GM19468 (cell line): ENCODE results near the gene LTBP1.
"Not testable (repeated sequence)": the region's sequence is repeated elsewhere in the genome, so short reads cannot be mapped to it uniquely, and the experiment has no call there.

Experiments used
- ATAC-seq: cut with Tn5 transposase; IDR thresholded peaks from one replicate; pipeline ENCODE4 v1.9.1; 2021; ENCODE audit warnings: mild to moderate bottlenecking, moderate library complexity, moderate number of reproducible peaks; ENCODE audit not compliant: unreplicated experiment; ENCODE audit errors: extremely low read depth

Gene LTBP1

DNA sequence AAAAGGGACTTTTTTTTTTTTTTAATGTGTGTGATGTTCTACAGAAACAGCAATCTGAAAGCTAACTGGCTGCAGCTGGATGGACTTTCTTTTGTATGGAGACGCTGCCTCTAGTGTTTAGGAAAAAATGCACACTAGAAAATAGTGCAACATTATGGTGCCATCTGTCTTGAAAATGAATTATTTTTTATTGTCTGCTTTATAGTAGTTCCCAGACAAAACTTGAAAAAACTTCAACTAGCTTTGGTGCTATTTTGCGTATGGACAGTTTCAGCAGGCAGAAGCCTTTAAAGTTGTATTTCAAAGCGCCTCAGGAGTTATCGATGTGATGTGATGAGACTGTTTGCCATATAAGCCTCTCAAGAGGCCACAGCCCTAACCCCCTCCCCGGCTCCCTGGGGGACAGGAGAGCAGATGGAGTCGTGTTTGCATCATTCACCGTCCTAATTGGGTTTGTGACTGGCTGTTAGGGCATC is 86.9 kb downstream of the LTBP1 start:
- no peak for ATAC-seq

GRCh38 chr2:33034784-33035183 is 88.0 kb downstream of the LTBP1 start:
- no peak for ATAC-seq

DNA sequence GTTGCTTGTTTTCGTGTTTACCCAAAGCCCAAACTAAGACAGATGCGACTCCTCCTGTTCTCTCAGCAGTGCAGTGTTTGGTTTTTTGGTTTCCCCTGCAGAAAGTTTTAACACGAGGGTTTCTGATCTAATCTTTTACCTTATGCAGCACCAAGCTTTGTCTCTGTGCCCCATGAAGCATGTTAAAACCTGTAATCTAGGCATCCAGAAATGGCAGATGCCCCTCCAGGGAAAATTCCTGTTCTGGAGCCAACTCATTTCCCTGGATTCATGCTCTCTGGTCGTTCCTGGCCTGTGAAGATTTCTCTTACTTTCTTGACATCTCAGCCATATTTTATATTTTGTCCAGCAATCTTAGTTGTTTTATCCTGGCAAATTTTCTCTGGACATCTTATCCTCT is 91.5 kb downstream of the LTBP1 start:
- ATAC-seq, result no peak

GRCh38 chr2:33038799-33039198 is 92.0 kb downstream of the LTBP1 start:
- ATAC-seq, result no peak

DNA sequence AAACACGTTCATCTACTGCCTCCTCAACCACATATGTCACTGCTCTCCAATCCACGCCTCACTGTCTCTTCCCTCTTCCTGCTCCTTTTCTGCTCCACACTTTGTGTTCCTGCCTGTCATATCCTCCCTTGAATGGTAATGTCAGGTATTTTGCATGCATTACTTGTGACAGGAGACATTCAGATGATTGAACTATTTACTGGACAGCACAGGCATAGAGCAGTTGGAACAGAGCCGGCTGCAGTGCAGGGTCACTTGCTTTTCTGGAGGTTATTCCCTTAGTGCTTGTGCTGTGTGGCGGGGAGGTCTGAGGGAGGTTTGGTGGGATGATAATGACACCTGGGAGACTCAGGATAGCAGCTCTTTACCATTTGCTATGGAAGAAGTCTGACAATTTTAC is 93.8 kb downstream of the LTBP1 start:
- ATAC-seq, result no peak

GRCh38 chr2:33042265-33042664 is 95.5 kb downstream of the LTBP1 start:
- ATAC-seq, result no peak

DNA sequence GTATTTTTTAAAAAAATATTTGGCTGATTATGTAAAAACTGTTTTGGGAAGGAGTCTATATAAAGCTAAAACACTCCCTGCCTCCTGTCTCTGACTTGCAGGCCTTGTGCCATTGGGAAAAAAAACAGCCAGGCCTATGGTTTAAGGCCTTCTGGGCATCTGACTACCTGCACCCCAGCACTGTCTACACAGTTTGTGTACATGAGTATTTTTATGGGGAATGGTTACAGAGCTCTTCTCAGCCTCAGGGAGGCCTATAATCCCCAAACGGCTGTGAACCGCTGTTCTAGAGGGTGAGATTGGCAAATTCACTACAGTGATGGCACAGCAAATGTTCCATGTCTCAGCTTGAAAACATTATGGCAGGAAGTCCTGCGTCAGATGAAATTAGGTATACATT is 96.1 kb downstream of the LTBP1 start:
- no peak for ATAC-seq

DNA sequence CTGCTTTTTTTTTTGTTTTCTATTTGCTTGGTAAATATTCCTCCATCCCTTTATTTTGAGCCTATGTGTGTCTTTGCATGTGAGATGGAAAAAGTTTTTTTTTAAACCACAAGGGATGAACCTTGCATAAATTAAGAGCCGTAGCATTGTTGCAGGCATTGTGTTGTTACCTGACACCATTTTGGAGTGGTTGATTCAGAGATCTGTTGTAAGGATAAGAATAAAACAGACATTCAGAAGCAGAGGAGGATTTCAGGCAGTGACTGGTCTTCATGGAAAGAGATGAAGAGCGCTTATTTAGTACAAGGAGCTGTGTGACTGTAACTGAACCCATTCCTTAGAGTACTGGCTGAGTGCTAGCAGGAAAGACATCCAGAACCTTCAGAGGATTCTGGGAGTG is 101.2 kb downstream of the LTBP1 start:
- no peak for ATAC-seq

DNA sequence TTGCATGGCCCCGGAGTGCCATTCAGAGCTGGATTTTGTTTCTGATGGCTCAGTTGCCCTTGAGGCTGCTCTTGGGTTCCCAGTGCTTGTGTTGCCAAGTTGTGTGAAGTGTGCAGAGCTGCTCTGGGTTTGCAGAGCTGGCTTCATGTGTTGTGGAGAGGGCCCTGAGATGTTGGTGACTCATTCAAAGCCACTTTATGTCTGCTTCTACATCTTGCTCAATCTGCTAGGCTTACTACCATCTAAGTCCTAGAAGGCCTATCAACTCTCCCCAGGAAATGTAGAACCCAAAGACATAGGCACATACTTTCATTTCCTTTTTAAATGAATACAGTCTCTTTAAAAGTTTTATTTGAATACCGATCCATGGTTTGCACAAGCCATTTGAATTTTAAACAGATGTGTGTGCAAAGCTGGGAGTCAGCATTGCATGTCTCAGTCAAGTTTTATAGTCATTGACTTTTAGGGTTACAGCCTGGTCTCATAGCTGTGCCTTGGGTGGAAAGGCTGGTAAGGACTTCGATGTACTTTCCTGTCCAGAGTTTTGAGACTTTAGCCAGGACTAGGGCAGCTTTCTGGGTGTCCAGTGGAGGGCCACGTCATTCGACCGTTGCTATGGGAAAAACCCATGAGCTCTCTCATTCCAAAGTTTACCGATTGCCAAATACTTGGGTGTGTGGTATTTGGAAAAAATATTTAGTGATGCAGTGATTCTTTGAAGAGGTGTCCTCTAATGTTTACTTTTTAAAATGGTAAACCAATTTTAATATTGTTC is 105.0 kb downstream of the LTBP1 start:
- ATAC-seq, result no peak

- ATAC-seq, result no peak
These were observed 105.6 kb downstream of the LTBP1 start for GRCh38 chr2:33052361-33052735.

GRCh38 chr2:33052795-33053194 is 106.0 kb downstream of the LTBP1 start:
- not testable (repeated sequence) for ATAC-seq

DNA sequence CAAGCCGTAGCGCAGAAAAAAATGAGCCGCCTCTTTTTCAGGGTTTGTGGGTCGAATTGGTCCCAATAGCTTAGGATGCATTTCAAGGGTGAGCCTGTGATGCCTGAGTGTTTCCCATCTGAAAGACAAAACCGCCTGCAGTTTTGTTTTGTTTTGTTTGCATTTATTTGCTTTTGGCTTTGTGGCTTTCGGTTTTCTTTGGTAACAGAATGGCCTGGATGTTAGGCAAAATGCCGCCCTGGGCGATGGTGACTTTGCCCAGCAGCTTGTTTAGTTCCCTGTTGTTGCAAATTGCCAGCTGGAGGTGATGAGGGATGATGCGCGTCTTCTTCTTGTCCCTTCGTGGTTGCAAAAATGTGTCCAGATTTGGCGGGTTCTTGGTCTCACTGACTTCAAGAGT is 109.4 kb downstream of the LTBP1 start:
- no peak for ATAC-seq

- not testable (repeated sequence) for ATAC-seq
These were observed 110.7 kb downstream of the LTBP1 start for GRCh38 chr2:33057307-33058028.

DNA sequence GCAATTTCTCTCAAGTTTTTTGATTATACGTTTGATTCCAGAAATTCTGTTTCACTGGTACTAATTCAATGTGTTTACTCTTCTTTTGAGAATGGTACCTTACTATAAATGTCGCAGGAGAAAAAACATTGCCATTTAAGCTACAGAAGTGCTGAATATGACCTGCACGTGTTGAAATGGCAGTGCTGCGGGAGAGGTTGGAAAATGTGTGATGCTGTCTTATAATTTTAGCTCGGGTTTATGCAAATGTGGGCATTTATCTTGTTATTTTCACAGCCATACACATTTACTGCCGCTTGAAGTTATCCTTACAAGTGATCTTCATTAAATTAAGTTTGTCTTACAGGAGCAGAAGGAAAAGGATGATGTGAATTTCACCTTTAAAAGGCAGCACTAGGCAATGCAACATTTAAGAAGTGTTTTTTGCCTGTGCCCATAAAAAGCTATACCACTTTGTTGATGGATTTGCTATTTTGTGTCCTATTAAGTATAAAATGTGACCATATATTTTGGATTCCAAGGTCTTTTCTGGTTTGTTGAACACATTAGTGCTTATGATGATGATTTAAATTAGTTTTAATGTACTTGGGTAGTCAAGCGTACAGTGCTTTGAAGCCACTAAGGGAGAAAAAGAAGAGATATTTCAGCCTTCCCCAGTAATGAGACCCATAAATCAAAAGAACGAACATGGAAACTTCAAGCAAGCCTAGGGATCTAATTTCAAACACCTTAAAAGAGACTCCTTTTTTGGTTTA is 112.1 kb downstream of the LTBP1 start:
- ATAC-seq, result no peak

- no peak for ATAC-seq
These were observed 112.9 kb downstream of the LTBP1 start for GRCh38 chr2:33059471-33060156.

DNA sequence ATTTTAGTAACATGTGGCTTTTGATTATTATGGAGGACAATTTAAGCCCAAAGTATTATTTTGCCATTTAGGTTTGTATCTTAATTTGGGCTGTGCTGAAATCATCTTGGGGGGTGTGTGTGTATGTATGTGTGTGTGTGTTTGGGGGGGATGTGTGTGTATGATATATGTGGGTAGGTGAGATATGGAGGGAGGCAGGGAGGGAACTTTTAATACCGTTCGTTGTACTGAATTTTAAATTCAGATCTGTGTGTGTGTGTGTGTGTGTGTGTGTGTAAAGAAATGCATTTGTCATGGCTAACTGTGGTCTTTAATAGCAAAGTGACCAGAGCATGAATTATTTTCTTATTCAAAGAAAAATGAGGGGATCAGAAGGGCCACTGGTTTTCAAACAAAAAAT is 113.7 kb downstream of the LTBP1 start:
- no peak for ATAC-seq

GRCh38 chr2:33062665-33063250 is 116.0 kb downstream of the LTBP1 start:
- no peak for ATAC-seq

- ATAC-seq, result no peak
These were observed 117.6 kb downstream of the LTBP1 start for GRCh38 chr2:33064349-33064801.

- ATAC-seq, result no peak
These were observed 120.8 kb downstream of the LTBP1 start for GRCh38 chr2:33067598-33067997.

GRCh38 chr2:33068261-33068660 is 121.5 kb downstream of the LTBP1 start:
- ATAC-seq, result no peak
